GM19238 (cell line): ENCODE measurements around the gene RASSF10.

ENCODE experiments used
- DNase-seq: peaks from one replicate; pipeline ENCODE4 v3.0.0; 2011; ENCODE audit warnings: low spot score; ENCODE audit not compliant: insufficient read length

Gene RASSF10

DNA sequence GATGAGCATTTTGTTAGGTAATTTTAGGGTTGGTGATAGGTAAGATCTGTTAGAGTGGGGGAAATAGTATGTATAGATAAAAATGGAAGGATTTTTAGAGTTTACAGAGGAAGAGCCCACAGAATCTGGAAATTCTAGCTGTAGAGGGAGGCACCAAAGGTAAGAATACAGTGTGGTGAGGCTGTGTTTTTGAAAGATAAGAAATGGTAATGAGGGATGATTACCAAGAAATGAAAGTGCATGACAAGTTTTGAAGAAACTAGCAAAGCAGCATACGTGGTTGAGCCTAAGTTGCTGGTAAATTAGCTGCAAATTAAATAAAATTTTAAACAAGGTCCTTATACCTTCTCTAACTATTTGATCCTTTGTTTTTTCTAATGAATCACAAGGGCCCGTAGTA is 14.6 kb upstream of the RASSF10 start:
- DNase-seq: no peak

DNA sequence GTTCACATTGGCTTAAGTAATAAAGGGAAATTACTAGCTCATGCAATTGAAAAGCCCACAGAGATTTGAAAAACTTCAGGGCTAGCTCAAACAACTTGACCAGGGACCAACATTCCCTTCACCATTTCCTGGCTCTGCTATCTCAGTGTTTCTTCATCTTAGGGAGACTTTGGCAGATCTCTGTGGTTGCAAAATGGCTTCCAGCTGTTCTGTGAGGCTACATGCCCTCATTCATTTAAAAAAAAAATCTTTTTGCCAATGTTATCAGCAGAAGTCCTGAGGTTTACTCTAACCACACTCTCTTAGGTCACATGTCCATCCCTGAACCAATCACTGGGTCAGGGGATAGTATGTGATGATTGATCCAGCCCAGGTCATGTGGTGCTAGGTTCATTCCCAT is 13.9 kb upstream of the RASSF10 start:
- DNase-seq: no peak

DNA sequence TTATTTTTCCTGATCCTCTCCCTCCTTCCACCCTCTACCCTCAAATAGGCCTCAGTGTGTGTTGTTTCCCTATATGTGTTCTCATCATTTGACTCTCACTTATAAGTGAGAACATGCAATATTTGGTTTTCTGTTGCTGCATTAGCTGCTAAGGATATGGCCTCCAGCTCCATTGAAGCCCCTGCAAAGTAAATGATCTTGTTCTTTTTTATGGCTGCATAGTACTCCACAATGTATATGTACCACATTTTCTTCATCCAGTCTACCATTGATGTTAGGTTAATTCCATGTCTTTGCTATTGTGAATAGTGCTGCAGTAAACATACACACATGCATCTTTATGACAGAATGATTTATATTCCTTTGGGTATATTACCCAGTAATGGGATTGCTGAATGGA is 13.3 kb upstream of the RASSF10 start:
- no peak for DNase-seq

DNA sequence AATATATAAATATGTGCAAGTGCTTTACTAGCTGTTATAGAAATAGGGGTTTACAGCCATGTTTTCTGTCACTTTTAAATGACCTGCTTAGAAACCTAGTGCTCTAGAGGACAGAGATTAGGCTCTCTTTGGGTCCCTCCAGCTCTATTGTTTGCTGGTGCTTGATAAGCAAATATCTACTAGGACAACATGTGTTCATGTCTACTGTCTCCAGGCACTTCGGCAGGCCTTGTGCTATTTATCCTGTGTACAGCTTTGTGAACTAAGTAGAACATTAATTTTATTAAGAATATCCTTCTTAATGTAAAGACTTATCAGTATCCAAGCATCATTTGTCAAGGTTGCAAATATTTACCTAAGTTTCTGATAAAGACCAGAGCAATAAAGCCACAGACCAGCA is 11.9 kb upstream of the RASSF10 start:
- DNase-seq: no peak

DNA sequence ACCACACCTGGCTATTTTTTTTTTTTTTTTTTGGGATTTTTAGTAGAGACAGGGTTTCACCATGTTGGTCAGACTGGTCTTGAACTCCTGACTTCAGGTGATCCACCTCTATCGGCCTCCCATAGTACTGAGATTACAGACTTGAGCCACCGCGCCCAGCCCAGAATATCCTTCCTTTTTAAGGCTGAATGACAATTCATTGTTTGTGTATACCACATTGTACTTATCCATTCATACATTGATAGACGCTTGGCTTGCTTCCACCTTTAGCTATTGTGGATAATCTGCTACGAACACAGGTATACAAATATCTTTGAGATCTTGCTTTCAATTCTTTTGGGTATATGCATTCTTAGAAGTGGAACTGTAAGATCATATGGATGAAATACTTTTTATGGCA is 10.8 kb upstream of the RASSF10 start:
- DNase-seq: no peak

DNA sequence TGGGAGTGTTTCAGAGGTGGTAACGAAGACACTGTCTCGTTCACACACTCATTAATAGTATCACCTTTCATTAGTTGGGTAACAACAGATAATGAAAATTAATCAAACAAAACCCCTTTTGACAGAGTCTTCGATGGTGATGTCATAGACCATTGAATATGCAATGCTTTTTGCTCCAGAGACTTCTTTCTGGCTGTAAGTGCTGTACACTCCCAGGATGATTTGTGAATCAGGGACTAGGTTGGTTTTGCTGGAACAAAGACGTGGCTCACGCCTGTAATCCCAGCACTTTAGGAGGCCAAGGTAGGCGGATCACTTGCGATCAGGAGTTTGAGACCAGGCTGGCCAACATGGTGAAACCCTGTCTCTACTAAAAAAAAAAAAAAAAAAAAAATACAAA is 9.5 kb upstream of the RASSF10 start:
- DNase-seq: no peak

DNA sequence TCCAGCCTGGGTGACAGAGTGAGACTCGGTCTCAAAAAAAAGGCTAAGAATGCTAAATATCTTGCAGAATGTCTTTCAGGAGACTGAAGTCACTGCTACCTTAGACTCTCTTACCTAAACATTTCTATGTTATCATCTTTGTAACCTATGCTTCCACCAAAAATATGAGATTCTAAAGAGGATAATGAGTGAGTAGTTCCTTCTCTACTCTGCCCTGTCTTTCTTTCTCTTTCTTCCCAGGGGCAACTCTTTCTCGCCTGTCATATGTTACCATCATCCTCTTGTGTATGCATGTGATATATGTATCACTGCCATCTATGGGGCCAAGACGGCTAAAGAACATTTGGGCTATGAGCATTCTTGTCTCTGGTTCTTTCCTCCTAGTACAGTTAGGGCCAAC is 9.0 kb upstream of the RASSF10 start:
- DNase-seq: no peak

DNA sequence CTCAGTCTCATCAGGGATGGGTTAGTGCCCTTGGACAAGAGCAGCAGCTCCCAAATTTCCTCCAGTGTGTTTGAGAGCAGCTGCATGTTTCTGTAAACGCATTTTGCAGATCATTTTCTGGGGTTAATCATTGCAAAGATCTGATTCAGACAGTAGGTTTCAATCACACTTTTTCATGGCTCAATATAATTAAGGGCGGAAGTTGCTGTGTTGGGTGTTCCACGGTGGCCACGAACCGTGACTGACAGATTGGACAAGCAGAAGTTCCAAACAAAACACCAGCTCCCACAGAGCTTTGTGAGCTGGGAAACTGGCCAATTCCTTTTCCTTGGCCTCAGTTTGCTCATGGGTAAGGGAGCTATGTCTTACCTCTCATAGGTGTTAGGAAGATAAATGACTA is 8.4 kb upstream of the RASSF10 start:
- DNase-seq: no peak

DNA sequence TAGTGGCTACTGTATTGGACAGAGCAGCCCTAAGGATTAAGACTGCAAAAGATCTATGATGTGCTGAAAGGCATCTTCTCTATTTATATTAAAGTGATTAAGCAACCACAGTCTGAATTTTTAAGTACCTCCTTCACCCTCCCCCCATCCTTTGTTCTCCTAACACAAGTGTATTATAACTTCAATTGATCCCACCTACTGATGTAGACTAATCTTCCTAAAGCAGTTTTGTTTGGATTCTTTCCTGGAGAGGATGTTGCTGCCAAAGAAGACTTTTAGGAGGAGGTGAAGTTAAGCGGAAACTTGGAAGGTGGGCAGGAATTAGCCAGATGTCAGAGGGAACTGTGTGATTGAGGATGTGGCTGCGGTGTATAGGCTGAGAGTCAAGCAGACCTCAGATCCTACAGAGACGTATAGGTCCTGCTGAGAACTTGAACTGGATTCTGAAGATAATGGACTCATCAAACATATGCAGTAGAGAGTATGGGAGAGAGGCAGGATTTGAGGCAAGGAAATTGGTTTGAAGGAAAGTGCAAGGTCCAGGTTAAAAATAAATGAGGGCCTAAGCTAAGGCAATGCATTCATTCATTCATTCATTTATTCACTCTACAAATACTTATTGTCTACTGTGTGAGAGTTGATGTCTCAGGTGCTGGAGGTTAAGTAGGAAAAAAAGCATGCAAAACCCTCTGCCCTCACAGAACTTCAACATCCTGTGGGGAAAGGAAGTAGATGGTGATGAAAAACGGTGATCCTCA is 5.2 kb upstream of the RASSF10 start:
- DNase-seq: no peak

DNA sequence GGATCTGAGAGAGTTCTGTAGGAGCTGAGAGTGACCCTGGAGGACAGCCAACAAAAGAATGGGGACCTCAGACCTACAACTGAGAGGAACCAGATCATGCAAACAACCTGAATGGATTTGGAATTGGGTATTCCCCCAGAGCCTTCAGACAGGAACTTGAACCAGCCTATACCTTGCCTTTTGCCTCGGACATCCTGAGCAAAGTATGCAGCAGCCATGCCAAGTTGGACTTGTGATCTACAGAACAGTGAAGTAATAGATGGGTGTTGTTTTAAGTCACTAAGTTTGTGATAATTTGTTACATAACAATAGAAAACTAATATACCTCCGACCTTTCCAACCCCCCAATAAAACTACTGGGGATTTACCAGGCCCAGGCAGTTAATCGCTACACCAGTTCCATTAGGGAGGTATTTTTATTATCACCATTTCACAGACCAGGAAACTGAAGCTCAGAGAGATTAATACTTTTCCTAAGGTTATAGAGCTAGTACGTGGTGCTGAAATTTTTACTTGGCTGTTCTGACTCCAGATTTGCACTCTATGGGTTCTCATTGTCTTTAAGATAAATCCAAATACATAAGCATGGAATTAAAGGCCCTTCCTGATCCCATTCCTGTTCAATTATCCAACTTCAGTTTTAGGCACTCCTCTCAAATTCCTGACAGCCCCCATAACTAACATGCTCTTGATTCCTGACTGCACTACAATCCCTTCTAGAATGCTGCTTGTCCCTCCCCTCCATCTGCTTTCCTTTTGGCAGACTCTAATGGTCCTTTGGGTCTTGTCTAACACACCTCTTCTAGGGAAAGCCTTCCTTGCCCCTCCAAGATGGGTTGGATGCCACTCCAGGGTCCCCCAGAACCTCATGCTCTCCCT is 1.7 kb upstream of the RASSF10 start:
- no peak for DNase-seq

DNA sequence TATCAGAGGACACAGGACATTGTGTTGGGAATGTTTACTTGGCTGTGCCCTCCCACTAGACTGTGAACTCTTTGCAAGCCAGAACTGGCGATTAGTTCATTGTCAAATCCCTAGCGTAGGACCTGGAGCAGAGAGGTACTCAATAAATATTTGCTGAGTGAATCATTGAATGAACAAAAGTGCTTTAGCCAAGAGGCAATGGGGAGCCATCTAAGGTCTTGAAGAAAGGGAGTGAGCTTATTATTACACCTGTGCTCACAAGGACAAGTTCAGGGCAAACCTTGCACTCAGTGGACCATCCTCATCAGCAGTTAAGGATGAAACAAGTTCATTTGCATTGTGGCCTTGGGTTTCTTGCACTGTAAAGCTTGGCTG is 1.1 kb upstream of the RASSF10 start:
- no peak for DNase-seq

DNA sequence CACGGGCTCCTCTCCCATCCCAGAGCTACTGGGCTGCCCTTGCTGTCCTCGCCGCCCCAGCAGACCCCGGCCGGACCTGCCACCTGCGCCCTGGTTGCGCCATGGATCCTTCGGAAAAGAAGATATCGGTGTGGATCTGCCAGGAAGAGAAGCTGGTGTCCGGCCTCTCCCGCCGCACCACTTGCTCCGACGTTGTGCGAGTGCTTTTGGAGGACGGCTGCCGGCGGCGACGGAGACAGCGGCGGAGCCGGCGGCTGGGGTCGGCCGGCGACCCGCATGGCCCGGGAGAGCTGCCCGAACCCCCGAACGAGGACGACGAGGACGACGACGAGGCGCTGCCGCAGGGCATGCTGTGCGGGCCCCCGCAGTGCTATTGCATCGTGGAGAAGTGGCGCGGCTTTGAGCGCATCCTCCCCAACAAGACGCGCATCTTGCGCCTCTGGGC is 382 bp downstream of the RASSF10 start:
- no peak for DNase-seq

DNA sequence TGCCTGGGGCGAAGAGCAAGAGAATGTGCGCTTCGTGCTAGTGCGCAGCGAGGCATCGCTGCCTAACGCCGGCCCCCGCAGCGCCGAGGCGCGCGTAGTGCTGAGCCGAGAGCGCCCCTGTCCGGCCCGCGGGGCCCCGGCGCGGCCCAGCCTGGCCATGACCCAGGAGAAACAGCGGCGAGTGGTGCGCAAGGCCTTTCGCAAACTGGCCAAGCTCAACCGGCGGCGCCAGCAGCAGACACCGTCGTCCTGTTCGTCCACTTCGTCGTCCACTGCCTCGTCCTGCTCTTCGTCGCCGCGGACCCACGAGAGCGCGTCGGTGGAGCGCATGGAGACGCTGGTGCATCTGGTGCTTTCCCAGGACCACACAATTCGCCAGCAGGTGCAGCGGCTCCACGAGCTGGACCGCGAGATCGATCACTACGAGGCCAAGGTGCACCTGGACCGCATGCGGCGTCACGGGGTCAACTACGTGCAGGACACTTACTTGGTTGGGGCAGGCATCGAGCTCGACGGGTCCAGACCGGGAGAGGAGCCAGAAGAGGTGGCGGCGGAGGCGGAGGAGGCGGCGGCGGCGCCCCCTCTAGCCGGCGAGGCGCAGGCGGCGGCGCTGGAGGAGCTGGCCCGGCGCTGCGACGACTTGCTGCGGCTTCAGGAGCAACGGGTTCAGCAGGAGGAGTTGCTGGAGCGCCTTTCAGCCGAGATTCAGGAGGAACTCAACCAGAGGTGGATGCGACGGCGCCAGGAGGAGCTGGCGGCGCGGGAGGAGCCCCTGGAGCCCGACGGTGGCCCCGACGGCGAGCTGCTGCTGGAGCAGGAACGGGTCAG is 1.0 kb downstream of the RASSF10 start:
- DNase-seq: no peak

DNA sequence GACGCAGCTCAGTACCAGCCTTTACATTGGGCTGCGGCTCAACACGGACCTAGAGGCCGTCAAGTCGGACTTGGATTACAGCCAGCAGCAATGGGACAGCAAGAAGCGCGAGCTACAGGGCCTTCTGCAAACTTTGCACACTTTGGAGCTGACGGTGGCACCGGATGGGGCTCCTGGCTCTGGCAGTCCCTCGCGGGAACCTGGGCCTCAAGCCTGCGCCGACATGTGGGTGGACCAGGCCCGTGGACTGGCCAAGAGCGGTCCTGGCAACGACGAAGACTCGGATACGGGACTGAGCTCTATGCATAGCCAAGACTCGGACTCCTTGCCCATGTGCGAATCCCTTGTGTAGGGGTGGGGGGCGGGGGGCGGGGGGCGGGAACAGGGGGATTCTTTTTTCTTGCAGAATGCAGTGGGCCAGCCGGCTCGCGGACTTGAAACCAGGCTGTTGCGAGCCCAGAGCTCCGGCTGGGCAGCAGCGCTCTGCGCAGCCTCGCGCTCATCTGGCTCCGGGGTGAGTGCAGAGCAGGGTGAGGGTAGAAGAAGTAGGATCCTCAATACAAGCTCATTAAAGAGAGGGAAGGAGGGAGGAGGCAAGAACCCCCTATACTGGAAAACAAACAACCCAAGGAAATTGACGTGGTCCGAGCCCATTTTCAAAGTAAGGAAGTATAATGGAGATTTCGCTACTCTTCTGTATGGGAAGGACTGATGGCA is 1.8 kb downstream of the RASSF10 start:
- no peak for DNase-seq

DNA sequence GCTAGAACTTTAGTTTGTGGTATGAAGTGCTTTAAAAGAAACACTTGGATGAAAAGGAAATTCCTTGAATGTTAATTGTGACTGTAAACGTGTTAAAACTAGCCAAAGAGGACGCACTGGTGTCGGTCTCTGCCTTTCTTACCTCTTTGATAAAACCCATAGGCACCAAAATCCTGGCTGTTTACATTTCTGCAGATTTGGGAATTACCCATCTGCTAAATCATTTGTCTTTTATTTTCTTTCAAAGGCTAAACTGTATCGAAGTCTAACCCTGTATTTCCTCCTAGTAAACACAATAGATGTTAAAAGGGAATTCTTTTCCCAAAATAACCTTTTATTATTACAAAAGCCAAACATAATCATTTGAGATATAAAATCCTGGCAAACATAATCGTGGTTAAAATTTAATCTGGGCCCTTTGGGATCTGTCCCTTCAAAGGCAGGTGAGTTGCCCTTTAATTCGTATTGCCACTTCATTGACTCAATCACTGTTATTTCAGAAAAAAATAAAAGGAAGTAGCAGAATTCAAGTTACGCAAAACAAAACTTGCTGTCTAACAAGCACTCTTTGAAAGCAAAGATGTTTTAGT is 2.4 kb downstream of the RASSF10 start:
- no peak for DNase-seq

DNA sequence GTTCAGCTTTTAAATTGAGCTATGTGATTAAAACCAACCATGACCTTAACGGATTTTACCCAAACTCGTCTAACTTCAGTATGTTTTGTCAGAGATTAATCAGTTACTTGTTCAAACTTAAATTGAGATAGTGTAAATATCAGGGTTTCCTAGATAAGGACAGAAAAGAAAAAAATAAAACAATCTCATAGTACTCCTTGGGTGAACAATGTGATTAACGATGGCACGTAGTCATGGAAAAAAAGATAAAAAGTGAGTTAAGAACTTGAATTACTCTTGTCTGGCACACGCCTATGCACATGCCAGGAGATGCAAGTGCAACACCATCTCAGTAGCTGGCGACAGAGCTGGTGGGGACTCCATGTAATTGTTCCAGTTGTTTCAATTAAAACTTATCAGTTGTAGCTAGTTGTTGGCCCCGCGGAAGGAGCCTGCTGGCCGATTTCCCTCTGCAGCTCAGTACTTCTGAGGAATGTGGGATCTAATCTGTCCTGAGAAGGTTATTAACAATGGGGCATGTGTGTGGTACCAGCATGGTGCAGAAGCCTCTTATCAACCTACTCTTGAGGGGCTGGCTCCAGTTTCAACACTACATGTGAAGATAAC is 3.0 kb downstream of the RASSF10 start:
- no peak for DNase-seq

DNA sequence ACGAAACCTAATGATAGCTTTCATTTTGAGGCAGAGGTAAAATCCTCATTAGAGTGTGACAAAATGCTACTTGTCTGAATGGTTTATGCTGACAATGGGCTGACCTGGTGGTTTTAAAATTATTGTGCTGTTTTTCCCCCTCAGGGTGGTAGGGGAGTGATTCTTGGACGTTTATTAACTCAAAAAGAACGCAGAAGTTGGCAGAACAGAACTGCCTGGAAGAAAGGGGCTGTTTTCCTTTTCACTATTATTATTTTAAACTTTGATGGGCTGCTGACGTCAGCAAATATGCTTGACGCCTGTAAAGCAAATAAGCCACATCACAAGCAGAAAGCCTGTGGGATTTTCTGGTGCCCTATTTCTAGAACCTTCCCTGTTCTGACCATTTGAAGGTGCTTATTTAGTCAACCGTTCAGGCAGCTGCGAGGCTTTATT is 4.0 kb downstream of the RASSF10 start:
- DNase-seq: no peak

DNA sequence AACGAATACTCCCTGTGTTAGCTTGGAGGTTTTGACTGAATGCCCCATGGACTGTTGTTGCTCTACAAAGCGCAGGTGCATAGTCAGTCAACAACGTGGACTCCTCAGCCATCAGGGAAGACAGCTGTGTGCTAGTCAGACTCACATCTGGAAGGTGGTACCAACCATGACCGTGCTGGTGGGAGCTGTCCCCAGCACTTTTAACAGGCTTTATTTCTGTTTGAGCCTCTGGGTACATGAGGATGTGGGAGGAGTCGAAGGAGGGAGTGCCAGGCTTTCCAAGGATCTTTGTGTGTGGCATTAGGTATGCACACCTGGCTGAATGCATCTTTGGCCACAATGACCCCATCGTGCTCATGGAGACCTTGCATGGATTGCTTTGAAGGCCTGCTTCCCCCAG is 6.6 kb downstream of the RASSF10 start:
- DNase-seq: no peak

DNA sequence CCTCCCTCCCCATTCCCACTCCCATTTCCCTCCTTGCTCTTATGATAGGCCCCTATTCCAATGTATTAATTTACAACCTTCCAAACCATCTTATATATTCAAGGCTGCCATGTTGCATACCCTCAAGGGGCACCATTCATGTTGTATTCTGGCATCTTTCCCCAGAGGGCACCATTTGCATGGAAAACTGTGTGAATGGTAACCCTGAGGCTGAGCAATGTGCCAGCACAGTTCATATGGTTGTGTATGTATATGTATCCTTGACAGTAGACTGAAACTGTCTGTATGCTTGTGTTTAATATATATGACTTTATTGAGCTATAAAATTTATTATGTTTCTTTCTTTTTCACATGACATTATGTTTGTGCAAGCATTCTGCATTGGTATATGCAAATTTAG is 7.3 kb downstream of the RASSF10 start:
- DNase-seq: no peak

DNA sequence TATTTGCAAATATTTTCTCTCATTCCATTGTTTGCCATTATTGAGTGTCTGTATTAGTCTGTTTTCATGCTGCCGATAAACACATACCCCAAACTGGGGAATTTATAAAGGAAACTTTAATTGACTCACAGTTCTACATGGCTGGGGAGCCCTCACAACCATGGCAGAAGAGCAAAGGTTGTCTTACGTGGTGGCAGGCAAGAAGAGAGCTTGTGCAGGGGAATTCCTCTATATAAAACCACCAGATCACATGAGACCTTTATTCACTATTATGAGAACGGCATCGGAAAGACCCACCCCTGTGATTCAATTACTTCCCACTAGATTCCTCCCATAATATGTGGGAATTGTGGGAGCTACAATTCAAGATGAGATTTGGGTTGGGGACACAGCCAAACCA is 10.2 kb downstream of the RASSF10 start:
- no peak for DNase-seq
